Suprapubic skin (tissue), 4 donors: ENCODE results near the gene RAB37.

ENCODE experiments used
- EP300 ChIP-seq: sonication (generic); formaldehyde crosslinking; IDR thresholded peaks from one replicate; pipeline ENCODE4 v1.6.1; 2017; ENCODE audit warnings: antibody characterized with exemption
- POLR2AphosphoS5 ChIP-seq, 3 donors: sonication (generic); formaldehyde crosslinking; IDR thresholded peaks; one replicate each; pipeline ENCODE4 v1.6.1; 2017; ENCODE audit warnings: antibody characterized with exemption in 3 of 3
- TF ChIP-seq, protein P1 (sequence below), 2 donors: fragments of 200-600 bp in 1 of 2; fragments of 450-650 bp in 1 of 2; sonication (generic) in 1 of 2; IDR thresholded peaks; one replicate each; pipeline ENCODE4 v1.5.1; 2016 to 2019; ENCODE audit warnings: antibody characterized with exemption in 2 of 2, mild to moderate bottlenecking in 1 of 2, moderate library complexity in 1 of 2

- TF ChIP-seq EP300 (no peak), POLR2AphosphoS5 (IDR thresholded peaks at IDR 0.05) (no peak)
- TF ChIP-seq, protein P1, sequence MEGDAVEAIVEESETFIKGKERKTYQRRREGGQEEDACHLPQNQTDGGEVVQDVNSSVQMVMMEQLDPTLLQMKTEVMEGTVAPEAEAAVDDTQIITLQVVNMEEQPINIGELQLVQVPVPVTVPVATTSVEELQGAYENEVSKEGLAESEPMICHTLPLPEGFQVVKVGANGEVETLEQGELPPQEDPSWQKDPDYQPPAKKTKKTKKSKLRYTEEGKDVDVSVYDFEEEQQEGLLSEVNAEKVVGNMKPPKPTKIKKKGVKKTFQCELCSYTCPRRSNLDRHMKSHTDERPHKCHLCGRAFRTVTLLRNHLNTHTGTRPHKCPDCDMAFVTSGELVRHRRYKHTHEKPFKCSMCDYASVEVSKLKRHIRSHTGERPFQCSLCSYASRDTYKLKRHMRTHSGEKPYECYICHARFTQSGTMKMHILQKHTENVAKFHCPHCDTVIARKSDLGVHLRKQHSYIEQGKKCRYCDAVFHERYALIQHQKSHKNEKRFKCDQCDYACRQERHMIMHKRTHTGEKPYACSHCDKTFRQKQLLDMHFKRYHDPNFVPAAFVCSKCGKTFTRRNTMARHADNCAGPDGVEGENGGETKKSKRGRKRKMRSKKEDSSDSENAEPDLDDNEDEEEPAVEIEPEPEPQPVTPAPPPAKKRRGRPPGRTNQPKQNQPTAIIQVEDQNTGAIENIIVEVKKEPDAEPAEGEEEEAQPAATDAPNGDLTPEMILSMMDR (IDR thresholded peaks at IDR 0.05): no peak
Observed at GRCh38 chr17:74796211-74796610, 59.2 kb downstream of the RAB37 start.
